Fibroblast of peridontal ligament (primary cell): ENCODE measurements around the gene BCAR3.

Experiments
- DNase-seq: peaks from one replicate; pipeline ENCODE4 v3.0.0-alpha.2; 2010; ENCODE audit errors: extremely low read depth

BCAR3 gene

GRCh38 chr1:93549131-93549530, 132.5 kb downstream of the BCAR3 start:
- DNase-seq = no peak

- DNase-seq = no peak
Observed at GRCh38 chr1:93546162-93546863, 135.3 kb downstream of the BCAR3 start.

- DNase-seq = no peak
Observed at GRCh38 chr1:93542398-93542797, 139.2 kb downstream of the BCAR3 start.

- no peak for DNase-seq
Observed at GRCh38 chr1:93541045-93541444, 140.6 kb downstream of the BCAR3 start.

GRCh38 chr1:93537924-93538323, 143.7 kb downstream of the BCAR3 start:
- peak; percentile 8 for DNase-seq

GRCh38 chr1:93537396-93537795, 144.2 kb downstream of the BCAR3 start:
- DNase-seq = no peak

GRCh38 chr1:93533677-93534076, 148.0 kb downstream of the BCAR3 start:
- DNase-seq = no peak

- DNase-seq = no peak
Observed at GRCh38 chr1:93532780-93533378, 148.8 kb downstream of the BCAR3 start.

- DNase-seq = no peak
Observed at GRCh38 chr1:93531193-93531592, 150.4 kb downstream of the BCAR3 start.

GRCh38 chr1:93528412-93528811, 153.2 kb downstream of the BCAR3 start:
- no peak for DNase-seq

- DNase-seq = no peak
Observed at GRCh38 chr1:93526431-93526830, 155.2 kb downstream of the BCAR3 start.

GRCh38 chr1:93525431-93525830, 156.2 kb downstream of the BCAR3 start:
- DNase-seq = no peak

- DNase-seq = no peak
Observed at GRCh38 chr1:93522721-93523120, 158.9 kb downstream of the BCAR3 start.

GRCh38 chr1:93521618-93522017, 160.0 kb downstream of the BCAR3 start:
- DNase-seq = no peak

- DNase-seq = no peak
Observed at GRCh38 chr1:93519199-93519829, 162.3 kb downstream of the BCAR3 start.

- no peak for DNase-seq
Observed at GRCh38 chr1:93518516-93518915, 163.1 kb downstream of the BCAR3 start.

- DNase-seq = no peak
Observed at GRCh38 chr1:93516164-93516563, 165.5 kb downstream of the BCAR3 start.
